NCI-H748 (cell line): ENCODE results near the gene TMPRSS11B.
"Not testable (repeated sequence)": the region's sequence is repeated elsewhere in the genome, so short reads cannot be mapped to it uniquely, and the experiment has no call there.

Source experiments
- DNase-seq: peaks from one replicate; lab custom pipeline; 2025; ENCODE audit not compliant: unreplicated experiment; lab: John Stamatoyannopoulos, UW

TMPRSS11B gene

DNA sequence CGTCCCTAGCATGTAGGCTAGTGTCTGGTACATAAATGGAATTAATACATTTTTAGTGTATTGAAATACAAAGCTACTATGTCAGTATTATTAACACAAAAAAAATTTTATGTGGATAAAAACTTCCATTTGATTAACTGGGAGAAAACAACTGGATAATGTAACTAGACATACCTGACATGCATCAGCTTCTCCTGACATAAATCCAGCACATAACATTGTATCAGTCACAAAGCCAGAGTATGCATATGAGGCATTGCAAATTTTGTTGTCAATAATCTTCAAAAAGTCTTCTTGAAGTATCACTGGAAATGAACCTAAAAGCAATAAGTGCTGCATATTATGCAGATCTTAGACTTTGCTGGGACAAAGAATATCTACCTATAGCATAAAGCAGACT is 16.9 kb downstream of the TMPRSS11B start:
- DNase-seq: no peak

- DNase-seq: no peak
These were observed 27.4 kb downstream of the TMPRSS11B start for GRCh38 chr4:68218044-68218443.

DNA sequence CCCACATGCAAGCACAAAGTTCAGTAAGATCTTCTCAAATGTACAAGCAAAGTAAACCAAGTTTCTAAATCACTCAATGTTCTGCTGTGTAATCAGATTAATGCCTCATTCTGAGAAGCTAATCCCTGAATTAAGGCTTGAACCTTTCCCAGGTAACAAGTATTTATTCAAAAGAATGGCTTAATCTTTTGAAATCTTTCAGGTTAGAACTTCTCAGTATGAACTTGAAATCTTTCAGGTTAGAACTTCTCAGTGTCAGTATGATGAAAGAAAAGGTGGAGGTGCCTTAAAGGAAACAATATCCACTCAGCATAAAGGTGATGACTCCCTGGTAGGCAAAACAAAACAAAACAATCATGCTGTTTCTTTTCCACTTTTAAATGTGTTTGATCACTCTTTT is 29.0 kb downstream of the TMPRSS11B start:
- DNase-seq: no peak

DNA sequence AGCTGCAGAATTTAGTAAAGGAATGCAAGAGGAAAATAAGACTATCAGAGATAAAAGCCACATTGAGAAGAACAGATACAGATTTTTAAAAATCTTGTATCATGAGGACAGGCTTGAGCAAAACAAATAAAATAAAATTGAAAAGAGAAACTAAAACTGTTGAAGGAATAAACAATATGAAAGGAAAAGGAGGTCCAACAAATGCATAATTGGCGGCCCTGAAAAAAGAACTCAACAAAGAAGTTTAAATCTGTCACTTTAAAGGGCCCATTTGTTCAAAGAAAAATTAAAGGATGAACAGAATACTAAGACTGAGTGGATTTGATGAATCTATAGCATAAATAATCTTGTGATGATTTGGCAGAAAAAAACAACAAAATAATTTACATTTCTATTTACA is 36.5 kb downstream of the TMPRSS11B start:
- DNase-seq: no peak

- DNase-seq: not testable (repeated sequence)
These were observed 51.2 kb downstream of the TMPRSS11B start for GRCh38 chr4:68194305-68194704.

DNA sequence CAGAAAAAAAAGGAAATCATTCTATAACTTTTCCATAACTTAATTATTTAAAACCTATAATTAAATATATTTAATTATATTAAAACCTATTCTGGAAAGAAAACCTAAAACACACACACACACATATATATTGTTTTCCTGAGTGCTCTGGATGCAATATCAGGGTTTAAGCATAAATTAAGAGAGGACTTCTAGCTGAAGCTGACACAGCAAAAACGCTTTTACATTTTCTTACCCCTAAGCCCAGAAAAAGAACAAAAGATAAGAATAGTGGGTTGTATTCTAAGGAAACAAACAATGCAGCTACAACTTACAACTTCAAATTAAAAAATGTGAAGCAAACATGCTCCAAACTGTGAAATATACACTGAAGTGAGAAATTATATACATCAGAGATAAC is 52.3 kb downstream of the TMPRSS11B start:
- no peak for DNase-seq

GRCh38 chr4:68187145-68187544 is 58.3 kb downstream of the TMPRSS11B start:
- DNase-seq: no peak

GRCh38 chr4:68184923-68185322 is 60.6 kb downstream of the TMPRSS11B start:
- no peak for DNase-seq

DNA sequence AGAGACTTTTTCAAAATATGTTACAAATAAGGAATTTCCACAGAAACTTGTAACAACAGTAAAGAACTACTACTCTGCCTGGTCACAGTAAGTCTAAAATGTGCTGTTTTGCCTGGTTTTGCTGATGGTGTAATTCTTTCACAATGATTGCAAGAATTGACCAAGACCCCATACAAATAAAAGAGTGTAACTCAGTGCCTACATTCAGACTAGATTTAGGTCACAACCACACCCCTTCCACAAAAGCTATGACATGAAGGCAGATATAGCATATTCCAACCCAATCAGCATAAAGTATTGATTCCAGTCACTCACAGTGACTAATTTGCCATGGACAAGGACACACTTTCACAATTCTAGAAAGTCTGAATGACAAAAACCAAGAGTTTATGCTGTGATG is 62.1 kb downstream of the TMPRSS11B start:
- no peak for DNase-seq

DNA sequence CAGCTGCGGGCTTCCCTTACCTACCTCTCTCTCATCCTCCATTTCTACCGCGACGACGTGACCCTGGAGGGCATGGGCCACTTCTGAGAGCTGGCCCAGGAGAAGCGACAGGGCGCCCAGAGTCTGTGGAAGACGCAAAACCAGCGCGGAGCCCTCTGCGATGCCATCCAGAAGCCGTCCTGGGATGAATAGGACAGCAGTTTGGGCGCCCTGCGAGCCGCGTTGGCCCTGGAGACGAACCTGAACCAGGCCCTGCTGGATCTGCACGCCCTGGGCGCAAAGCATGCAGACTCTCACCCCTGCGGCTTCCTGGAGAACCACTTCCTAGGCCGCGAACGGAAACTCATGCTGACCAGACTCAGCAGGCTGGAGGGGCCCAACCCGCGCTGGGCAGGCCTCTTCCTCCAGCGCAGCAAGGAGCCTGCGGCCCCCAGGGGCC is 63.1 kb downstream of the TMPRSS11B start:
- no peak for DNase-seq

DNA sequence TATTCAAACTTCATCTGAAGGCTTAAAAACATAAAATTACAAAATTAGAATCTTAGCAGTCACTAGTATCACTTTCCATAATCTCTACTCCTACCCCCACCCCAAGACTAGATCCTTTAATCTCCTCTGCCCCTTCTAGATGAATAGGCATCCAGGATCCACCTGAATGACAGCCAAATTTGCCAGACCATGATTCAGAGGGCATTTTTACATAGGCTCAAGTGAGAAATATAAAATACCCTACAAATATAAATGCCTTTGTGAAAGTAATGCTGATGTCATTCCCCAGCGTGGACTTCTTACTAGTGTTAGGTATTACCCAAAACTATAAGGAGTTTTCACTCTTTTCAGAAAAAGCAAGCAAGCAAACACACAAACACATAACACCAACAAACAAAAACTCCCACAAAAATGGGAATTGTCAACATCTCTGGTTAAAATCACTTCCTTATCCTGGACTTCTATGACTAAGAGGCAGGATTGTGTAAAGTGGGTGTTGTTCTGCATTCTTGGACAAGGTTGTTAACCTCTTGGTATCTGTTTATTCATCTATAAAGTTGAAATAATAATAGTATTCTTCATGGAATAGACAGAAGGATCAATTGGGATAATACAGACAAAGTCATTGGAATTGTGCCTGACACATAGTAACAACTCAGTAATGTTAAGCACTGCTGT is 64.5 kb downstream of the TMPRSS11B start:
- DNase-seq: no peak

- DNase-seq: no peak
These were observed 68.6 kb downstream of the TMPRSS11B start for GRCh38 chr4:68176904-68177303.
